GM18519 (cell line): Measurements from ENCODE around the gene TBL1XR1.
"Not testable (repeated sequence)": the region's sequence is repeated elsewhere in the genome, so short reads cannot be mapped to it uniquely, and the experiment has no call there.

Source experiments
- ATAC-seq: cut with Tn5 transposase; IDR thresholded peaks from one replicate; pipeline ENCODE4 v1.9.1; 2021; ENCODE audit warnings: mild to moderate bottlenecking, moderate library complexity; ENCODE audit not compliant: unreplicated experiment, low FRiP score

TBL1XR1 gene

DNA sequence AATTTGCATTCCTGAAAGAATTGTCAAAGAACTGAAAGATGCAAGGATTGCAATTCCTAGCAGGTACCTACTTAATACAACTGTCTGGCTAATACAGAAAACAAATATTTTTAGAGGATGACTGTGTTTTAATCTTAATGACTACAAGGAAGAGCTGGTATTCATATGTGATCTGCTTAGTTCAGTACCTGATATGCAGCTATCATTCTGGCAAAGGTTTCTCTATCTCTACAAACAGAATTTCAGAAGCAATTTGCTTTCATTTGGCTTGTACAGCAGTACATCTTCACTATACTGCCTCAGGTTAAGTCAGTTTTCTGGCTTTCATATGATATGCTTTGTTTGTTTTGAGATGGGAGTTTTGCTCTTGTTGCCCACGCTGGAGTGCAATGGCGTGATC, 51.3 kb downstream of the TBL1XR1 start:
- ATAC-seq: no peak

DNA sequence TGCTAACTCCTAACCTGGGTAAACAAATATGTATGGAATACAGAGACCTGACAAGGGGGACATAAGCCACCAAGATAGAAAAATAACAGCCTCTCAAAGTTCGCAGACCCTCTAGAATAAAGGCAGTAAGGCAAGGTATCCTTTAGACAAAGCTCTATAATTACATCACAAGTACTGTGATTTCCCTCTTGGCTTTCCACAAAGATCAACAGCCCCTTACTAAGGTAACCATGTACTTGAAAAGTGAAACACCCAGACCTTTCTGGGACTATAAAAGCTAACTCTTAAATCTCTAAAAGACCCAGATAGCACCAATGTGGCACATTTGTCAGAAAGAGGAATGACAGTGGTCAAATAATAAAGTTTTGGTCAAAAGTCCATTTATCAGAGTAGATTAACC, 51.9 kb downstream of the TBL1XR1 start:
- ATAC-seq: peak; percentile 17

DNA sequence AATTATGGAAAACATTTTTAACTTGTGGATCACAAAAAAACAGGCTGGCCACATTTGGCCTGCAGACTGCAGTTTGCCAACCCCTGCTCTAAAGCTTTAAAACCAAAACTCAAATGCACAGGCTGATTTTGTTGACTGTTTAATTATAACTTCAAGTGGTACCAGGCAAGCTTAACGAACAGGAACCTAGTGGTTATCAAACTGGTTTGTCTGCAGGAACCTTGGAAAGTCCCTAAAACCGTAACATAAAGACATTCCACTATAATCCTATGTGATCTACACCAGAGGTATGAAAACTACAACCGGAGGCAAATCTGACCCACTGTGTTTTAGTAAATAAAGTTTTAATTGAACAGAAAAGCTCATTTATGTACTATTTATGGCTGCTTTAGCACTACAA, 52.4 kb downstream of the TBL1XR1 start:
- peak; percentile 81 for ATAC-seq

DNA sequence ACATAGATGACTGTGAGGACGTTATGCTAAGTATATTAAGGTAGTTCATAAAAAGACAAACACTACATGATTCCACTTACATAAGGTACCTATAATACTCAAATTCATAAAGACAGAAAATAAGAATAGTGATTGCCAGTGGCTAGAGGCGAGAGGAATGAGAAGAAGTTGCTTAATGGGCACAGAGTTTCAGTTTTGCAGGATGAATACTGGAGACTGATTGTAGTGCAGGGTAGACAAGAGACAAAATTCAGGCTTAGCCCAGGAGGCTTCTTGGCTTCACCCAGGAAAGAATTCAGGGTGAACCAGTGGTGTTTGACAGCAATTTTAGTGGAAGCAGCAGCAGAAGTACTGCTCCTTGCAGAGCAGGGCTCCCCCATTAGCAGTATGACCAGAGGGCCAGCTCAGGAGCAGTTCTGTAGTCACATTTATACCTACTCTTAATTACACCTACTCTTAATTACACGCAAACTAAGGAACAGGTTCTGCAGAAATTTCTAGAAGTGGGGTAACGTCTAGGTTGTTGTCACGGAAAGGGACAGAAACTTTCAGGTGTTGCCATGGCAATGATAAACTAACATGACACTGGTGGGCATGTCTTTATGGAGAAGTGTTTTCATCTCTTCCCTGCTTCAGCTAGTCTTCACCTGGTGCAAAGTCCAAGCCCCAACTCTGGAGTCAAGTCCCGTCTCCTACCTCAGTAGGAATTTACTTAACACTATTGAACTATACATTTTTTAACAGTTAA, 55.2 kb downstream of the TBL1XR1 start:
- ATAC-seq: no peak

DNA sequence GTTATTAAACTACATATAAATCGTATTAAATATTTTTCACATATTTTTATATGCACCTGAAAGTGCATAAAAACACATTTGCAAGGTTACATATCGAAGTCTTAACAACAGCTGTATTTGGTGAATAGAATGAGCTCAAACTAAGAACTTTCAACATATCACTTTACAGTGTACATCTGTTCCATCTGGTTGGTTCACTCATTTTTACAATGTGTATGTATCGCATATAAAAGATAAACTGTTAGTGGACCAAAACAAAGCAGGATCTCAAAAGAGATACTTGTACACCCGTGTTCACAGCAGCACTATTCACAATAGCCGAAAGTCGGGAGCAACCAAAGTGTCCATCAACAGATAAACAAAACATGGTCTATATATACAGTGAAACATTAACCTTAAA, 55.8 kb downstream of the TBL1XR1 start:
- no peak for ATAC-seq

DNA sequence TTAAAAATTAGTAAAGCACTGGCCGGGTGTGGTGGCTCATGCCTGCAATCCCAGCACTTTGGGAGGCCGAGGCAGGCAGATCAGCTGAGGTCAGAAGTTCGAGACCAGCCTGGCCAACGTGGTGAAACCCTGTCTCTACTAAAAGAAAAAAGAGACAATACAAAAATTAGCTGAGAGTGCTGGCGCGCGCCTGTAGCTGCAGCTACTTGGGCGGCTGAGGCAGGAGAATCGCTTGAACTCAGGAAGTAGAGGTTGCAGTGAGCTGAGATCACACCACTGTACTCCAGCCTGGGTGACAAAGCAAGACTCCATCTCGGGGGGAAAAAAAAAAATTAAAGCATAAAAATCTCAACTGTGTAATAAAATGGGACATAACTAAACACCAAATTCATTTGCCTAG, 58.1 kb downstream of the TBL1XR1 start:
- not testable (repeated sequence) for ATAC-seq

DNA sequence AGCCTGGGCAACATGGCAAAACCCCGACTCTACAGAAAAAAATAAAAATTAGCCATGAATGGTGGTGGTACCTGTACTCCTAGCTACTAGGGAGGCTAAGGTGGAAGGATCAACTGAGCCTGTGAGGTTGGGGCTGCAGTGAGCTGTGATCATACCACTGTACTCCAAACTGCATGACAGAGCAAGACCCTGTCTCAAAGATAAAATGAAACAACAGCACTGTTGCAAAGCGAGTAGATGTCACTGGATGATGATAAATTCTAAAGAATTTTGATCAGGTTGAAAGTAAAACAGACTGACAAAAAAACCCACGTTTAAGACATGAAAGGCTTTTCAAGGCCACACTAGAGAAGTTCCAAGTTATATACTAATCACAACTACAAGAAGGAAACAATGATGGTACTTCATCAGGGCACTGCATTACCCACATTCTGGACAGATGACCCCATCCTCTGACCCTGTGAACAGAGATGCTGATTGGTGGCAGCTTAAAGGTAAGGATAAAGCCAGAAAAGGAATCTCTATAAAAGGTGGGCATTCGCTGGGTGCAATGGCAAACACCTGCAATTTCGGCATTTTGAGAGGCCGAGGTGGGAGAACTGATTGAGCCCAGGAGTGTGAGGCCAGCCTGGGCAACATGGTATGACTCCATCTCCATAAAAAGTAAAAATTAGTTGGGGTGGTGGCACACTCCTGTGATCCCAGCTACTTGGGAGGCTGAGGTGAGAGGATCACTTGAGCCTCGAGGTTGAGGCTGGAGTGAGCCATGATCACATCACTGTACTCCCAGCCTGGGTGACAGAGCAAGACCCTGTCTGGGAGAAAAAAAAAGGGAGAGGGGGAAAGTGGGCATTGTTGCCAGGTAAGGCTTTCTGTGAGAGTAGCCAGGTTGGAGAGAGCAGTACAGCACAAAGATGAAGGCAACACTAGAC, 59.2 kb downstream of the TBL1XR1 start:
- ATAC-seq: no peak

DNA sequence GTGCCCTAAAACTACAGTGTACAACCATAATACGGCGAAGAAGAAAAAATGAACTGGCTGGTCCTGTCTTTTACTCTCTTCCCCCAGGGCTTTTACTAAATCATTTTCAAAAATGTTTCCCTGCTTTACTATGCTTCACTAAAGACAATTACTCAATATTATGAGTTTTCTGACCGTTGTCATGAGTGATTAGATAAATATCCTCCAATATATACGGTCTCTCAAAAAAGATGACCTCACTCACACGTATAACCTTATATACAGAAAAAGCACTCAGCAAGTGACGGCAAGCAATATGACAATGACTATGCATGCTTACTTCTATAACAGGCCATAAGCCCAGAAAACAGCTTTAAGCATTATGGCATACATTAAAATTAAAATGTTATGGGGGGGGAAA, 60.5 kb downstream of the TBL1XR1 start:
- no peak for ATAC-seq

DNA sequence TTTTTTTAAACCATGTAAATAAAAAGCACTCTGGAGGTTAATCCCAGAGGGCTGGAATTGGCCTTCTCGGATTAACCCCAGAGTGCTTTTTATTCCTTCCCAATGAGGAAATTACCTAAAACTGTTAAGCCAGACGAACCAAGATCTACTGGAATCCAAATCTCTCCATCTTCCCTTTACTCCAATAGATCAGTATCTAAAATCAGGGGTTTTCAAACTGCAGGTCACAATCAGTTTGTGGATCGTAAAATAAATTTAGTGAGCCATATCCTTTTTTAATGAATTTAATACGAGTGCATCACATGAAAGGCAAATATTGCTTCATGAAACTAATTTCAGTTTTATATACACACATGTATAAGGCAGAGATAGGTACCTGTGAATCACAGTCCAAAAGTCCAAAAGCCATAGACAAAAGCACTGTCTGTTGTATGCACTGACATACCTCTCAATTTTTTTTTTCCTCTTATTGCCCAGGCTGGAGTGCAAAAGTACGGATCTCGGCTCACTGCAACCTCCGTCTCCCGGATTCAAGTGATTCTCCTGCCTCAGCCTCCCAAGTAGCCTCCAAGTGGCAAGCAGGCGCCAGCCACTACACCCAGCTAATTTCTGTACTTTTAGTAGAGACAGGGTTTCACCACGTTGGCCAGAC, 61.3 kb downstream of the TBL1XR1 start:
- no peak for ATAC-seq

DNA sequence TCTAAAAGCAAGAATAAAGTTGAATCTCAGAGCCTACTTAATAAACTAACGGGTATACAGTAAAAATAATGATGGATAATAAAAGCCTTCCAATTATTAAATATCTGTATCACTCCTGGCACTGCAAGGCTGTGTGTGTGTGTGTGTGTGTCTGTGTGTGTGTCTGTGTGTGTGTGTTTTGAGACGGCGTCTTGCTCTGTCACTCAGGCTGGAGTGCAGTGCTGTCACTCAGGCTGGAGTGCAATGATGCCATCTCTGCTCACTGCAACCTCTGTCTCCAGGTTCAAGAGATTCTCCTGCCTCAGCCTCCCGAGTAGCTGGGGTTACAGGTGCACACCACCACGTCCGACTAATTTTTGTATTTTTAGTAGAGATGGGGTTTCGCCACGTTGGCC, 62.5 kb downstream of the TBL1XR1 start:
- no peak for ATAC-seq

DNA sequence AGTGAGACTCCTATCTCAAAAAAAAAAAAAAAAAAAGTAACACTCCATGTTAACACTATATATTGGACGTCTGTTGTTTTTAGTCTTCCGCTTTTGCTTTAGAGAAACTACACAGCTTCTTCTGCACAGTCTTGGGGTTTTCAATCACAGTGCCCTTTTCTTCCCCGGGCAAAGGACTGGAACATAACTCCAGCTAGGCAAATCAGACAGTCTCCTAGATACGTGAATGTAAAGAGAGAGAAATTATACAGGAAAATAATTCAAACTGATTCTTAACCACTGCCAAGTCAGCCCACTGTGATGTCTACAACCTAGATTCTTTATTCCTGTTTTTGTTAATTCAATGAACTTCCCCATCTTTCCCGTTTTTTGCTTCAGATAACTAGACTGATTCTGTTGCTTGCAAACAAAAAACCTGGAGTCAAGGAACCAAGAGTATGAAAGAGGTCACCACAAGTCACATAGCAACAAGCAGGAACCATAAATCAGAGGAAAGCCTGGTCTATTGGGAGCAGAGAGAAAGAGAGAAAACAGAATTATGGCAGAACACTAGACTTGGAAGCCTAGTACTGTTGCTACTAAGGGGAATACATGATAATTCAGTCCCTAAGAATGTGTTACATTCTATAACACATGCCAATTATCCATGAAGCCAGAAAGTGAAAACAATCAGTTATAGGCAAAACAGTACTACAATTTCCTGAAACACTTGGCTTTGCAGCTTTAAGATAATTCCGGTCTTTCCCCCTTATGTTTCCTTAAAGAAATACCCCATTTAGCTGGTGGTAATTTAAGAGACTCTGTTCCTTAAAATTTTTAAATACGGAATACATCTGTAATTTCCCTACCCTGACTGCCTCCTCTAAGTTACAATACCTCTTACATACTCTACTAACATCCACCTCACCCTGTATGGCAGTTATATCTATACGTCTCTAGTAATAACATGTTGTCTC, 63.1 kb downstream of the TBL1XR1 start:
- ATAC-seq: no peak

DNA sequence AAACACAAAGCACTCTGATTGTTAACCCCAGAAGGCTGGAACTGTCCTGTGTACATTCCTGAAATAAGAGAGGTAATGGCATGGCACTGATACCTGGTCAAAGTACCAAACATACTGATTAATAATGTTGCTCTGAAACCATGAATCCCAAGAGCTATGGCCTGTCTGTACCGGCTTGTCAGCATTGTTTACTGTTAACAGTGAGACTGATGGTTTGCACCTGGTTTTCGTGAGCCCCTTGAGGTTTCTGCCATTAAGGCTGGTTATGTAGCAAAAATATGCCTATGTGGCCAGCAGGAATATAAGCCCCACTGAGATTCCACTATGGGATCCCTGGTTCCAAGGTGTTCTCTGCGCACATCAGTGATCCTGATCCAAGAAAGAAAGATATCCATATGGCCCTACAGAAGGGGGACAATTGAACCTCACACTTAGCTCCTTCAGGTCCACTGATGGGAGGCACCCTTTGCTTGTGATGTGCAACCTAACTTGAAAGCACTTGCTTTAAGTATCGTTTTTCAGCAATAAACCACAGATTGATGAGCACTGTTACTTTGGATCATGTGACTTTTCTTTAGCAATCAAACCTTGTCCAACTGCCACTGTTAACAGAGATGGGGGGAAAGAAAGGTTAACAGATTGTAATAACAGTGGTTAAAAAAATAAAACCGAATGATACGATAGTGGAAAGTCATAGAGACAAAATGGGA, 65.2 kb downstream of the TBL1XR1 start:
- no peak for ATAC-seq

DNA sequence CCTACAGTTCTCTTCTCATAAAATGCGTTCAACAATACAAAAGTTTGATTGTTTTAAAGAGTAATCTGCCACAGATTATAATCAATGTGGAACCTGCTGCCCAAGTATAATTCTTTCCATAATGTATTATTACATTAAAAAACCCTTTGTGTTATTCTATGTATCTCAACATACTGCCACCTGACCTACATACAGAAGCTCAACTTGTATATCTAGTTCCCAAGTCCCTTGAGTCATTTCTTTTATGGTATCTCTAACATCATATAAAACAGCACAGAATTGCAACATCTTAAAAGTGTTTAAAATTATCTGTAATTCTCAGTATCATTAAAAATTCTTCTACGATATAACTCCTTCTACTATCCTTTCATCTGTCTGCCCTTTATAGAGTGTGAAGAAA, 70.3 kb downstream of the TBL1XR1 start:
- no peak for ATAC-seq

DNA sequence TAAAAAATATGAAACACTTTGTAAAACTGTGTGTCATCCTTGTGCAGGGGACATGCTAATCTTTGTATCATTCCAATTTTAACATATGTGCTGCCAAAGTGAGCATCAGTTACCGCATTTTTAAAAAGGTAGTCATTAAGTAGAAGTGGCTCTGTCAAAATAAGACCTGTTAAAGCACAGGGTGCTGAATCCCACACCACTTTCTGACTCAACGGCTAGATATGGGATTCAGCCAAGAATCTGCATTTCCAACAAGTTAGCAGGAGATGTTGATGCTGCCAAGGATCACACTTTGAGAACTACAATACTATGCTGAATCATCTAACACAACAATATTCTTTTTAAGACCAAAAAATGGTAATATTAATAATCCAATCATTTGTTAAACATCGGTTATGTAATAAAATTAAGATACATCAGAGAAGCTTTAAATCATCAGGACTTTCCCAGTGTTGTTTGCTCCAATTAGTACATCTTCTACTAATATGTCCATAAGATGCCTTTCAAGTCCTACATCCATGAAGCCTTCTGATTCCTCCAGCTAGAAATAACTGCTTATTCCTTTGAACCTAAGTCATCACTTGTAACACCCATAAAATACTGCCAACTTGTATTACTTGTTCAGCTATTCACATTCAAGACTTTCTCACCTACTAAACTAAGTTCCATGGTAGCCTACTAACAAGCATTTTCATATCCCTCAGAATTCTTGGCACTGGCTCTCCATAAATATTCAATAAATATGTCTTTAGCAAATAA, 71.1 kb downstream of the TBL1XR1 start:
- no peak for ATAC-seq

DNA sequence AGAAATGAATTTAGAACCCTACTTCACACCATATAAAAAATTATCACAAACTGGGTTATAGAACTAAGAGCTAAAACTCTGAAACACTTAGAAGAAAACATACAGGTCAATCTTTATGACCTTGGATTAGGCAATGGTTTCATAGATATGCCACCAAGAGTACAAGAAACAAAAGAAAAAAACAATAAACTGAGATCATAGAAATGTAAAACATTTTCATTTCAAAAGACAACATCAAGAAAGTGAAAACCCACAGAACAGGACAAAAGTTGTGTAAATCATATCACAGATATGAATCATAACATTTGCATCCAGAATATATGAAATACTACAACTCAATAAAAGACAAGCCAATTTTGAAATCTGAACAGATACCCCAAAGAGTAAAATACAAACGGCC, 72.4 kb downstream of the TBL1XR1 start:
- no peak for ATAC-seq

DNA sequence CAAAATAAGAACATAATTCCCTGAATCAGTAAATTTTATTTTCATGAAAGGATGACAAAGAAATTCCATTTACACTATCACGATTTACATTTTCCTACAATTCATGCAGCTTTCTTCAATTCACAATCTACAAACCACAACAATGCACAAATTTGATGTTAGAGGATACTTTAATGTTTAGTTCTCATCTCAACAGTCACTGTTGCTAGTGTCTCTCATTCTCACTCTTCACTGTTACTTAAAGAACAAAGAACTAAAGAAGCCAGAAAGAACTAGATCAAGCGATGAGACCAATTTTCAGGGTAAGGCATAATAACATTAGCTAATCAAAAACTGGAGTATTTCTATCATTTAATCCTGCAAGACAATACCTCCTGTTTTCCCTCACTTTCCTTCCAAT, 73.5 kb downstream of the TBL1XR1 start:
- no peak for ATAC-seq

DNA sequence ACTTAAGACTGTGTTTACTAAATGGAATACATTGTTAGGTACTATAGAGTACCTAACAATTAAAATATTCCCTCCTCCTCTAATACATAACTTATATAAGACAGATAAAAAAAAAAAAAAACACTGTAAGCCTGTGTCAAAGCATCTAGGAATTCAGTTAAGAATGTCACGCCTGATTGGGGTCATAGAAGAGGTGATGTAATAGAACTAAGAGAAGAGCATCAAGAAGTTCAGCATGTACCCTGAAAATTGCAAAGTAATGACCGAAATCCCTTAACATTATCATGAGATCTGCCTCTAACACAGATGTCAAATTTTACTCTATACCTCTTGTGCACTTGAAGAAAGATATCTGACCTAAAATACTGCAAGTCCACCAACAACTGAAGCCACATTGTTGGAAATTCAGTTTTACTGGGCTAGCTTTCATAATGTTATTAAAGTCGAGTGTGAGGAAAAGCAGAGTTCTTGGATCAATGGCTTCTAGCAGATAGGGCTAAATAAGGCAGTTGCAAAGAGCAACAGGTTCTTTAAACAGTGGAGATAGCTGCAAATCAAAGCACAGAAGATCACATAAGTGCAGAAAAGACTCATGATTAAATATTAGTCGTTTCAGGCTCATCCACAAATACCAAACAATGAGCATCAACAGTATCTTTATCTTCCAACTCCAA, 75.0 kb downstream of the TBL1XR1 start:
- ATAC-seq: no peak

DNA sequence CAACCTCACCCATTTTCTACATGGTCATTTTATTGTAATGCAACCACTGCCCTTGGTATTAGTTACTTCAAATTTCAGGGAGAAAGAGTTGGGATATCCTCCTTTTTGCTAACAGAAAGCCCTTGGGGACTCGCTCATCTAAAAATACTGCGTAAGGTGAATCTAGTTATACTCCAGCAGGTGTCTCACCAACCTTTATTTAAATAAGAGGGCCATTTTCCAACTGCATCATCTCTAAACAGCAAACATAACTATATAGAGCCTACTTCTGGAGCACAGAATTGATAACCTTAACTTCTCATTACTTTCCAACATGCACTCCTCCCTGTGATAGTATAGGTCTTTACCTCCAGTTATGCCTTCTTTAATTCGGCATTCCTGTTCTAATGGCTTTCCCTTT, 77.5 kb downstream of the TBL1XR1 start:
- ATAC-seq: no peak
